DOHH2 (cell line): ENCODE data around the gene ARHGAP22.

Experiments
- CTCF ChIP-seq: fragments of 200-600 bp; sonication (generic); IDR thresholded peaks from one replicate; pipeline ENCODE4 v1.5.1; 2014; ENCODE audit warnings: antibody characterized with exemption, mild to moderate bottlenecking, low read depth, low read length; ENCODE audit not compliant: poor library complexity, severe bottlenecking
- EZH2phosphoT487 ChIP-seq: fragments of 200-600 bp; sonication (generic); IDR thresholded peaks from 2 replicates; pipeline ENCODE4 v1.6.1; 2017; ENCODE audit warnings: borderline replicate concordance, mild to moderate bottlenecking, antibody characterized with exemption, low read length, moderate library complexity, mixed read lengths

GRCh38 chr10:48527756-48528155 is 77.1 kb downstream of the ARHGAP22 start:
- TF ChIP-seq CTCF (no peak), EZH2phosphoT487 (no peak)
